HepG2 (cell line): ENCODE measurements around the gene CHMP6. TPM values are rescaled to one million over a fixed set of nuclear protein-coding genes. Genes with fewer than 3 reads are reported as not detected.

Experiments
- BCLAF1 ChIP-seq: fragments of 450-650 bp; IDR thresholded peaks from 2 replicates; pipeline ENCODE4 v1.6.1; 2017; ENCODE audit warnings: mild to moderate bottlenecking
- DMAP1 ChIP-seq: IDR thresholded peaks from 2 replicates; pipeline ENCODE4 v1.6.1; 2016
- GABPB1 ChIP-seq: IDR thresholded peaks from 2 replicates; pipeline ENCODE4 v1.6.1; 2016; ENCODE audit warnings: mild to moderate bottlenecking, missing genetic modification reagents, moderate library complexity, missing compliant biosample characterization
- HDAC2 ChIP-seq: sonication (generic); formaldehyde crosslinking; IDR thresholded peaks from 2 replicates; pipeline ENCODE4 v1.4.0; 2020; ENCODE audit warnings: missing genetic modification reagents
- HIVEP1 ChIP-seq: sonication (generic); formaldehyde crosslinking; IDR thresholded peaks from 2 replicates; pipeline ENCODE4 v1.4.0; 2020; ENCODE audit warnings: mild to moderate bottlenecking, missing genetic modification reagents
- HMGA1 ChIP-seq: sonication (generic); formaldehyde crosslinking; conservative IDR thresholded peaks from 2 replicates; pipeline ENCODE4 v1.4.0; 2020; ENCODE audit warnings: missing genetic modification reagents
- JDP2 ChIP-seq: sonication (generic); formaldehyde crosslinking; IDR thresholded peaks from 2 replicates; pipeline ENCODE4 v1.8.1; 2022; ENCODE audit warnings: missing genetic modification reagents, borderline replicate concordance
- MTA1 ChIP-seq: sonication (generic); formaldehyde crosslinking; IDR thresholded peaks from 2 replicates; pipeline ENCODE4 v1.4.0; 2020; ENCODE audit warnings: missing genetic modification reagents, mild to moderate bottlenecking, borderline replicate concordance
- PHF5A ChIP-seq: IDR thresholded peaks from one replicate; pipeline ENCODE4 v1.6.1; 2018; ENCODE audit warnings: low read depth, missing genetic modification reagents; ENCODE audit not compliant: unreplicated experiment
- PITX1 ChIP-seq: sonication (generic); formaldehyde crosslinking; IDR thresholded peaks from 2 replicates; pipeline ENCODE4 v1.5.1; 2020; ENCODE audit warnings: mild to moderate bottlenecking, missing genetic modification reagents
- PRDM10 ChIP-seq: sonication (generic); formaldehyde crosslinking; IDR thresholded peaks from 2 replicates; pipeline ENCODE4 v1.4.0; 2020; ENCODE audit warnings: low read depth, missing genetic modification reagents
- PRMT3 ChIP-seq: sonication (generic); formaldehyde crosslinking; IDR thresholded peaks from 2 replicates; pipeline ENCODE4 v1.8.1; 2022; ENCODE audit warnings: low read depth, mild to moderate bottlenecking, moderate library complexity, missing genetic modification reagents, borderline replicate concordance
- RARG ChIP-seq: sonication (generic); formaldehyde crosslinking; IDR thresholded peaks from 2 replicates; pipeline ENCODE4 v1.4.0; 2020; ENCODE audit warnings: low read depth, mild to moderate bottlenecking, missing genetic modification reagents
- RFXANK ChIP-seq: IDR thresholded peaks from 2 replicates; pipeline ENCODE4 v1.6.1; 2016
- TBL1XR1 ChIP-seq: fragments of 150-350 bp; IDR thresholded peaks from 2 replicates; pipeline ENCODE4 v1.6.1; 2014; ENCODE audit warnings: borderline replicate concordance, low read length; ENCODE audit not compliant: partially characterized antibody
- UBTF ChIP-seq: sonication (generic); formaldehyde crosslinking; IDR thresholded peaks from 2 replicates; pipeline ENCODE4 v1.4.0; 2020; ENCODE audit warnings: mild to moderate bottlenecking, missing genetic modification reagents
- ZNF124 ChIP-seq: sonication (generic); formaldehyde crosslinking; IDR thresholded peaks from 2 replicates; pipeline ENCODE4 v1.4.0; 2020; ENCODE audit warnings: missing genetic modification reagents
- ZNF160 ChIP-seq: sonication (generic); formaldehyde crosslinking; IDR thresholded peaks from 2 replicates; pipeline ENCODE4 v1.8.0; 2022; ENCODE audit warnings: mild to moderate bottlenecking, inconsistent platforms, missing genetic modification reagents
- ZNF205 ChIP-seq: IDR thresholded peaks from 2 replicates; pipeline ENCODE4 v1.6.1; 2018; ENCODE audit warnings: missing biosample characterization, missing genetic modification reagents
- ZNF562 ChIP-seq: sonication (generic); formaldehyde crosslinking; IDR thresholded peaks from 2 replicates; pipeline ENCODE4 v1.8.0; 2022; ENCODE audit warnings: missing genetic modification reagents, borderline replicate concordance
- ZNF619 ChIP-seq: sonication (generic); formaldehyde crosslinking; IDR thresholded peaks from 2 replicates; pipeline ENCODE4 v1.4.0; 2020; ENCODE audit warnings: mild to moderate bottlenecking, missing genetic modification reagents
- ZSCAN29 ChIP-seq: sonication (generic); formaldehyde crosslinking; conservative IDR thresholded peaks from 2 replicates; pipeline ENCODE4 v1.4.0; 2020; ENCODE audit warnings: mild to moderate bottlenecking, missing genetic modification reagents
- polyA plus RNA-seq, 8 experiments: library from polyadenylated mRNA; depleted of rRNA in 3 of 8; stranded (reverse) in 7 of 8; unstranded in 1 of 8; fragments of >200 nt; fragmentation: Illumina TruSeq in 4 of 8; extraction: Trizol in 4 of 8; gene quantifications; 2 replicates each; pipeline versions ENCODE4 v1.2.1 to v1.2.3, GENCODE V29; 2011 to 2016; ENCODE audit warnings: low read depth in 4 of 8, missing spikeins in 1 of 8, mixed read lengths in 1 of 8; ENCODE audit not compliant: insufficient read depth in 1 of 8
- total RNA-seq, 5 experiments: library from RNA; depleted of rRNA; stranded (reverse); fragments of >200 nt; fragmentation: Illumina TruSeq; extraction: Trizol; gene quantifications; 2 replicates each; pipeline ENCODE4 v1.2.3, GENCODE V29; 2016; ENCODE audit warnings: low read depth in 1 of 5

The CHMP6 gene
- total and polyA plus RNA-seq, 2 of the 13 experiments (the other 11 are each of a cell fraction or from before 2014, with no cell fraction given), result 11.1 to 24.2 TPM

GRCh38 chr17:80991645-80992076 lies at the start of gene CHMP6 (continued):
- TF ChIP-seq TBL1XR1 (no peak), ZNF124 (CRISPR knock-in tag) (no peak), ZNF562 (CRISPR knock-in tag) (no peak), MTA1 (CRISPR knock-in tag) (0 out of 2 replicates have a peak, but pooled peaks have one; percentile 11), PRMT3 (CRISPR knock-in tag) (no peak), HMGA1 (CRISPR knock-in tag) (no peak), RARG (CRISPR knock-in tag) (no peak), ZNF619 (CRISPR knock-in tag) (0 out of 2 replicates have a peak, but pooled peaks have one; percentile 23), ZNF205 (CRISPR knock-in tag) (no peak), PHF5A (CRISPR knock-in tag) (no peak), PRDM10 (no peak), RFXANK (CRISPR knock-in tag) (no peak), JDP2 (CRISPR knock-in tag) (no peak), HIVEP1 (CRISPR knock-in tag) (peak; percentile 23; the same call in 1 of the 2 replicates), UBTF (CRISPR knock-in tag) (no peak), ZNF160 (CRISPR knock-in tag) (no peak; the same call in 1 of the 2 replicates), PITX1 (CRISPR knock-in tag) (no peak), HDAC2 (CRISPR knock-in tag) (no peak), GABPB1 (CRISPR knock-in tag) (peak; percentile 68; the same call in 1 of the 2 replicates), BCLAF1 (no peak), ZSCAN29 (CRISPR knock-in tag) (peak; percentile 32; the same call in 1 of the 2 replicates), DMAP1 (no peak)
